OCI-LY1 (cell line): Measurements from ENCODE around the gene DPF3.

Experiments used
- CTCF ChIP-seq: fragments of 200-600 bp; sonication (generic), shearing (Covaris generic); IDR thresholded peaks from 2 replicates; pipeline ENCODE4 v1.5.1; 2017; ENCODE audit warnings: mild to moderate bottlenecking, antibody characterized with exemption, low read length, moderate library complexity, mixed read lengths
- EZH2 ChIP-seq: fragments of 200-600 bp; sonication (generic), shearing (Covaris generic); IDR thresholded peaks from 2 replicates; pipeline ENCODE4 v1.8.0; 2017; ENCODE audit warnings: borderline replicate concordance, mixed run types, mild to moderate bottlenecking, antibody characterized with exemption, low read length, moderate library complexity, mixed read lengths

GRCh38 chr14:72894323-72894622, 372 bp upstream of the DPF3 start:
- no peak for TF ChIP-seq CTCF
- TF ChIP-seq EZH2 = no peak
